Mammary epithelial cell (primary cell): Measurements from ENCODE around the gene ADAMTS17.

ENCODE experiments used
- EZH2 ChIP-seq: IDR thresholded peaks from 2 replicates; pipeline ENCODE4 v1.6.1; 2012; ENCODE audit warnings: low read length, inconsistent platforms, borderline replicate concordance
- TF ChIP-seq, protein P1 (sequence below), 2 donors: IDR thresholded peaks in 1 of 2; conservative IDR thresholded peaks in 1 of 2; 2 replicates each; pipeline ENCODE4 v1.5.1; 2011 to 2012; ENCODE audit warnings: inconsistent platforms in 2 of 2, low read length in 2 of 2, mild to moderate bottlenecking in 2 of 2, control low read depth in 1 of 2, low read depth in 1 of 2; ENCODE audit not compliant: insufficient read depth in 1 of 2; ENCODE audit errors: extremely low read depth in 1 of 2

DNA sequence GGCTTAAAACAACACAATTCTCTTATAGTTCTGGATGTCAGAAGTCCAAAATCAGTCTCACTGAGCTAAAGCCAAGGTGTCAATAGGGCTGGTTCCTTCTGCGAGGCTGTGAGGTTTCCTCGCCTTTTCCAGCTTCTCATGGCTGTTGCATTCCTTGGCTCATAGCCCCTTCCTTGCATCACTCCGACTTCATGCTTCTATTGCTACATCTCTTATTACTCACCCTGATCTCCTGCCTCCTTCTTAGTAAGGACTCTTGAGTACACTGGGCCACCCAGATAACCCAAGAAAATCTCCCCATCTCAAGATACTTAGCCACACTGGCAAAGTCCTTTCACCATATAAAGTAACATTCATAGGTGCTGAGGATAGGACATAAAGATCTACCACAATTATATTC lies 193.9 kb downstream of the ADAMTS17 start:
- TF ChIP-seq, protein P1, sequence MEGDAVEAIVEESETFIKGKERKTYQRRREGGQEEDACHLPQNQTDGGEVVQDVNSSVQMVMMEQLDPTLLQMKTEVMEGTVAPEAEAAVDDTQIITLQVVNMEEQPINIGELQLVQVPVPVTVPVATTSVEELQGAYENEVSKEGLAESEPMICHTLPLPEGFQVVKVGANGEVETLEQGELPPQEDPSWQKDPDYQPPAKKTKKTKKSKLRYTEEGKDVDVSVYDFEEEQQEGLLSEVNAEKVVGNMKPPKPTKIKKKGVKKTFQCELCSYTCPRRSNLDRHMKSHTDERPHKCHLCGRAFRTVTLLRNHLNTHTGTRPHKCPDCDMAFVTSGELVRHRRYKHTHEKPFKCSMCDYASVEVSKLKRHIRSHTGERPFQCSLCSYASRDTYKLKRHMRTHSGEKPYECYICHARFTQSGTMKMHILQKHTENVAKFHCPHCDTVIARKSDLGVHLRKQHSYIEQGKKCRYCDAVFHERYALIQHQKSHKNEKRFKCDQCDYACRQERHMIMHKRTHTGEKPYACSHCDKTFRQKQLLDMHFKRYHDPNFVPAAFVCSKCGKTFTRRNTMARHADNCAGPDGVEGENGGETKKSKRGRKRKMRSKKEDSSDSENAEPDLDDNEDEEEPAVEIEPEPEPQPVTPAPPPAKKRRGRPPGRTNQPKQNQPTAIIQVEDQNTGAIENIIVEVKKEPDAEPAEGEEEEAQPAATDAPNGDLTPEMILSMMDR (conservative IDR thresholded peaks at IDR 0.05 in 1 of 2, IDR thresholded peaks at IDR 0.05 in 1 of 2; ENCODE audit: extremely low read depth in 1 of 2, insufficient read depth in 1 of 2, low read depth in 1 of 2, low read length in 2 of 2) = no peak
- TF ChIP-seq EZH2 = no peak
